Gastrocnemius medialis (tissue), 4 donors: Measurements from ENCODE around the gene YWHAB. TPM values are rescaled to one million over a fixed set of nuclear protein-coding genes. Genes with fewer than 3 reads are reported as not detected.

ENCODE experiments used
- ATAC-seq, 2 donors: fragments of 150-250 bp; one replicate each; pipeline ENCODE4 v1.9.1; 2016
- DNase-seq, 2 donors: peaks; one replicate each; pipeline ENCODE4 v3.0.0-alpha.2; 2019
- H3K27ac ChIP-seq, 4 donors: fragments of 200-600 bp; sonication (generic); 1 replicate in 1 of 4; 2 replicates in 3 of 4; pipeline ENCODE4 v1.5.1; 2016 to 2018; ENCODE audit warnings: mild to moderate bottlenecking in 2 of 4, moderate library complexity in 1 of 4
- H3K27me3 ChIP-seq, 3 donors: fragments of 200-600 bp; sonication (generic) in 2 of 3; 1 replicate in 1 of 3; 2 replicates in 2 of 3; pipeline versions ENCODE4 v1.5.1 to v1.6.0; 2016 to 2019; ENCODE audit warnings: mild to moderate bottlenecking in 1 of 3, moderate library complexity in 1 of 3
- H3K36me3 ChIP-seq, 2 donors: fragments of 200-600 bp; sonication (generic) in 1 of 2; one replicate each; pipeline ENCODE4 v1.5.1; 2017 to 2018
- H3K4me1 ChIP-seq, 2 donors: fragments of 200-600 bp; sonication (generic) in 1 of 2; one replicate each; pipeline ENCODE4 v1.5.1; 2016 to 2017; ENCODE audit warnings: mild to moderate bottlenecking in 2 of 2
- H3K4me3 ChIP-seq, 4 donors: fragments of 200-600 bp; sonication (generic) in 3 of 4; 1 replicate in 1 of 4; 2 replicates in 3 of 4; pipeline ENCODE4 v1.5.1; 2016 to 2019; ENCODE audit warnings: mild to moderate bottlenecking in 2 of 4
- H3K9me3 ChIP-seq, 3 donors: fragments of 200-600 bp; sonication (generic) in 2 of 3; 1 replicate in 1 of 3; 2 replicates in 2 of 3; pipeline ENCODE4 v1.5.1; 2016 to 2019
- POLR2A ChIP-seq, 2 donors: fragments of 450-650 bp; IDR thresholded peaks; one replicate each; pipeline ENCODE4 v1.6.1; 2017; ENCODE audit warnings: antibody characterized with exemption in 2 of 2, mild to moderate bottlenecking in 2 of 2, moderate library complexity in 2 of 2
- in situ Hi-C, 4 donors: fragments of 200-750 bp; cut with MboI; loops; one replicate each; pipeline versions ENCODE4 v1.15.0 to v1.8.0; 2017; ENCODE audit warnings: low sequenced_read_pairs in 4 of 4
- intact Hi-C: fragments of 100-400 bp; cut with DNase I; formaldehyde crosslinking; loops from one replicate; pipeline ENCODE4 v1.15.1; 2023; ENCODE audit warnings: low total_unique reads
- total RNA-seq, 4 donors: library from RNA; depleted of rRNA; stranded (reverse); fragments of >200 nt; gene quantifications; one replicate each; pipeline versions ENCODE4 v1.1.0 to v1.2.3, GENCODE V29; 2016
- TF ChIP-seq, protein P1 (sequence below), 5 experiments: fragments of 450-650 bp in 3 of 5; fragments of 200-600 bp in 2 of 5; sonication (generic) in 2 of 5; IDR thresholded peaks in 4 of 5; conservative IDR thresholded peaks in 1 of 5; 1 replicate in 4 of 5; 2 replicates in 1 of 5; pipeline ENCODE4 v1.5.1; 2016 to 2019; ENCODE audit warnings: antibody characterized with exemption in 5 of 5, mild to moderate bottlenecking in 3 of 5, moderate library complexity in 3 of 5

YWHAB gene
- total RNA-seq, 4 donors from 2014 or later, result 73.2 to 77.9 (median 75.2) TPM

DNA sequence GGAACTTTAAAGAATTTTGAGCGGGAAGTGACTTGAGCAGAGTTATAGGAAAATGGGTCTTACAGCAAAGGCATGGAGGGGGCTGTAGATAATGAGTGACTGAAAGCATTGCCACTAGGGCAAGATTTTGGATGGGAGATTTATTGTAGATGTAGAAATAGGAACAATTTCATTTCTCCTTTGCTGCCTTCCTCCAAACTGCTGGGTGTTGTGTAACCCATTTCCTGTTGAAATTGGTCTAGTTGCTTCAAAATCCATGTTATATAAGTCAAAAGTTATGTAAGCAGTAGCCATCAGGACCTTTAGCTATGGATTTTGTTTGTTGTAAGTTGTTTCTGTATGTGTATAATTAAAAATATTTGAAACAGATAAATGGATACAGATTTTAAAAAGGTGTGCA, 11.1 kb downstream of the YWHAB start:
- peaks cover 0 to 4% of the 10 kb centered on the region in 2 donors for H3K36me3 ChIP-seq
- in situ Hi-C loops (no loop called here), intact Hi-C loops (no loop called here)
- peaks cover 12 to 46% of the 10 kb centered on the region in 2 donors for H3K4me1 ChIP-seq
- DNase-seq, result no peak
- no peak overlapping the region for H3K27ac ChIP-seq
- no peak for TF ChIP-seq POLR2A (IDR thresholded peaks at IDR 0.05)
- TF ChIP-seq, protein P1, sequence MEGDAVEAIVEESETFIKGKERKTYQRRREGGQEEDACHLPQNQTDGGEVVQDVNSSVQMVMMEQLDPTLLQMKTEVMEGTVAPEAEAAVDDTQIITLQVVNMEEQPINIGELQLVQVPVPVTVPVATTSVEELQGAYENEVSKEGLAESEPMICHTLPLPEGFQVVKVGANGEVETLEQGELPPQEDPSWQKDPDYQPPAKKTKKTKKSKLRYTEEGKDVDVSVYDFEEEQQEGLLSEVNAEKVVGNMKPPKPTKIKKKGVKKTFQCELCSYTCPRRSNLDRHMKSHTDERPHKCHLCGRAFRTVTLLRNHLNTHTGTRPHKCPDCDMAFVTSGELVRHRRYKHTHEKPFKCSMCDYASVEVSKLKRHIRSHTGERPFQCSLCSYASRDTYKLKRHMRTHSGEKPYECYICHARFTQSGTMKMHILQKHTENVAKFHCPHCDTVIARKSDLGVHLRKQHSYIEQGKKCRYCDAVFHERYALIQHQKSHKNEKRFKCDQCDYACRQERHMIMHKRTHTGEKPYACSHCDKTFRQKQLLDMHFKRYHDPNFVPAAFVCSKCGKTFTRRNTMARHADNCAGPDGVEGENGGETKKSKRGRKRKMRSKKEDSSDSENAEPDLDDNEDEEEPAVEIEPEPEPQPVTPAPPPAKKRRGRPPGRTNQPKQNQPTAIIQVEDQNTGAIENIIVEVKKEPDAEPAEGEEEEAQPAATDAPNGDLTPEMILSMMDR (IDR thresholded peaks at IDR 0.05 in 4 of 5, conservative IDR thresholded peaks at IDR 0.05 in 1 of 5), result no peak
- ATAC-seq, result no peak
- H3K27me3 ChIP-seq, result no peaks in the 10 kb centered on the region
- peak overlapping the region in 1 of 4 donors; percentile 22 for H3K4me3 ChIP-seq
- no peaks in the 10 kb centered on the region for H3K9me3 ChIP-seq

DNA sequence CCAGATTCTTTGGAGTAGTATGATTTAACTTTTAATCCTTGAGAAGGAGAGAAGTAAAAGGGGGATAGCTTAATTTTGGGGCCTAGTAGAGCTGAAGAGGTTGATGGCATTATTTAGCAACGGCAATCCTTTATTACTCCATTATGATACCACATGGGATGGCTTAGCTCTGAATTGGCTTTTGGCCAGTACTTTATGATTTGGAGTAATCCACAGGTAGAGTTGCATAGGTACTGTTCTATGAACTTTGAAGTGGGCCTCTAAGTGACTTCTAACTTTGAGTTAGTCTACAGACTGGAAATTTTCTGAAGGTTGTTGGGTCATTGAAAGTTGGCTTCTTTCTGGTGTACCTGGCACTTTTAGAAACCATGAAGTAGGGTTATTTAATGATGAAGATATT, 11.6 kb downstream of the YWHAB start:
- Histone ChIP-seq H3K4me3 (peak overlapping the region in 1 of 4 donors; percentile 22), H3K9me3 (no peaks in the 10 kb centered on the region), H3K4me1 (peaks cover 12 to 46% of the 10 kb centered on the region in 2 donors), H3K27me3 (no peaks in the 10 kb centered on the region), H3K36me3 (peaks cover 0 to 10% of the 10 kb centered on the region in 2 donors), H3K27ac (no peak overlapping the region)
- ATAC-seq, result no peak
- TF ChIP-seq, protein P1 (IDR thresholded peaks at IDR 0.05 in 4 of 5, conservative IDR thresholded peaks at IDR 0.05 in 1 of 5), result no peak
- TF ChIP-seq POLR2A (IDR thresholded peaks at IDR 0.05), result no peak
- DNase-seq, result no peak
- in situ Hi-C loops (no loop called here), intact Hi-C loops (no loop called here)

DNA sequence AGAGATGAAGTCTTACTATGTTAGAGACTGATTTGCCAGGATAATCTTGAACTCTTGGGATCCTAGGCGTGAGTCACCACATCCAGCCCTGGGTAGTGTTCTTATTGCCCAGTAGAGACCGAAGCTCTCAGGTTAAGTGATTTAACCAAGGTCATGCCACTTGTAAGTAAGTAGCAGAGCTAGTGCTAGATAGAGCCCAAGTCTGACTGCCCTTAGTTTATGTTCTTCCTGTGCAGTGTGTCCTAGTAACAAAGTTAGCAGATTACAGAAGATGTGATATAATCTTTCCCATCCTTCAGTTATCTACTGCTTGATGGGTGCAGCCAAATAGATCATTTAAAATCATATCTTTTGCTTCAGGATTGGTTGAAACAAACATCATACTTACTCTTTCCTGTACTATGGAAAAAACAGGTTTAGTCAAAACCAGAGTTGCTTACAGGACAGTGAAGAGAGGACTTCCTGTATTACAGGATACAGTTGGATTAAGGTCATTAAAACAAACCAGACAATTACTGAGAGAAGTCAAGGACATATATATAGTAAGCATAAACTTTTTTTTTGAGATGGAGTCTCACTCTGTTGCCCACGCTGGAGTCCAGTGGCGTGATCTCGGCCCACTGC, 14.8 kb downstream of the YWHAB start:
- no peak for ATAC-seq
- TF ChIP-seq, protein P1 (IDR thresholded peaks at IDR 0.05 in 4 of 5, conservative IDR thresholded peaks at IDR 0.05 in 1 of 5), result no peak
- TF ChIP-seq POLR2A (IDR thresholded peaks at IDR 0.05), result no peak
- in situ Hi-C loops (no loop called here), intact Hi-C loops (no loop called here)
- Histone ChIP-seq H3K27ac (no peak overlapping the region), H3K36me3 (peaks cover 6 to 42% of the 10 kb centered on the region in 2 donors), H3K27me3 (no peaks in the 10 kb centered on the region), H3K9me3 (no peaks in the 10 kb centered on the region), H3K4me1 (peaks cover 12 to 26% of the 10 kb centered on the region in 2 donors), H3K4me3 (no peak overlapping the region)
- DNase-seq, result no peak

DNA sequence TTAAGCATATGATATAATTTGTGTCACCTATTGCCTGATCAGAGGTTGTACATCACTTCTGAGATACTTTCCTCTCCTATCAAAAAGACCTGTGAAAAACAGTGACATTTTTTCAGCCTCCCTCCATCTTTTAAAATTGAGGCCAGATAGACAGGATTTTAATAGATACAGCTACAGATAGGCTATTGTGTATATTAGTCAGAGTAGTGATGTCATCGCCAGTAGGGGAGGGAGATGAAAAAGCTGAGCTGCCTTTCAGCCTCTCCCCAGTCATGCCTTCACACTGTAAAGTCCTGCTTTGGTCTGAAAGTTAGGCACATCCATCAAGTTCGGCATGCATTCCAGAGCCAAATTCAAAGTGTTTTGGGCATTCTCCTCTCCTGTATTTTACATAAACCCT, 16.5 kb downstream of the YWHAB start:
- ATAC-seq (no peak), DNase-seq (no peak)
- in situ Hi-C loops, result no loop called here
- Histone ChIP-seq H3K4me1 (peaks cover 2 to 11% of the 10 kb centered on the region in 2 donors), H3K4me3 (no peak overlapping the region), H3K27me3 (no peaks in the 10 kb centered on the region), H3K36me3 (peaks cover 6 to 58% of the 10 kb centered on the region in 2 donors), H3K27ac (no peak overlapping the region), H3K9me3 (no peaks in the 10 kb centered on the region)
- TF ChIP-seq, protein P1 (IDR thresholded peaks at IDR 0.05 in 4 of 5, conservative IDR thresholded peaks at IDR 0.05 in 1 of 5), result no peak
- TF ChIP-seq POLR2A (IDR thresholded peaks at IDR 0.05), result no peak
- intact Hi-C loops, result no loop called here

DNA sequence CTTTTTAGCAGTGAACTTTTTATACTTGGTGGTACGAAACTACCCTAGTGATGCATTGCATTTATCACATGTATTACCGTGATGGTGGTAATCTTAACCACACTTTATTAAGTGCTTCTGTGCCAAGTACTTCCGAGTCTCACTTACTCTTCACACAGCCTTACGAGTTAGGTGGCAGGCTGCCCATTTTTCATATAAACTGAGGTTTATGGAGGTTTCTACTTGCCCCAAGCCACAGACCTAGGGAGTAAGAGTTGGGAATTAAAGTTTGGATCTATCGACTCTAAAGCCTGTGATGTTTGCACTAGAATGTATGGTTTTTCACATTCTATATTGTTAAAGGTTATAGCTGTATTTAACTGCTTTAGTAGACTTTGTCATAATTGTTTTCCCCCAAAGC, 18.9 kb downstream of the YWHAB start:
- no peak for ATAC-seq

More for the DNA sequence above, 18.9 kb downstream of the YWHAB start:
- in situ Hi-C loops, result no loop called here
- Histone ChIP-seq H3K27ac (no peak overlapping the region), H3K36me3 (peaks cover 6 to 71% of the 10 kb centered on the region in 2 donors), H3K4me3 (no peak overlapping the region), H3K4me1 (no peaks in the 10 kb centered on the region), H3K9me3 (no peaks in the 10 kb centered on the region), H3K27me3 (peaks cover 0 to 8% (median 7%) of the 10 kb centered on the region in 3 donors)
- DNase-seq, result no peak
- intact Hi-C loops, result no loop called here
- TF ChIP-seq, protein P1 (IDR thresholded peaks at IDR 0.05 in 4 of 5, conservative IDR thresholded peaks at IDR 0.05 in 1 of 5), result no peak
- TF ChIP-seq POLR2A (IDR thresholded peaks at IDR 0.05), result no peak
